Brain microvascular endothelial cell (primary cell): ENCODE data around the gene DDX27.
A peak's percentile ranks its signal among the peaks of the same experiment; 100 is the strongest.

Experiments
- DNase-seq: peaks from one replicate; pipeline ENCODE4 v3.0.0-alpha.2; 2020
- H3K27ac ChIP-seq: fragments of 250-450 bp; sonication (Bioruptor Pico); 2 replicates; pipeline ENCODE4 v1.5.1; 2020; ENCODE audit warnings: mild to moderate bottlenecking, moderate library complexity
- H3K27me3 ChIP-seq: fragments of 250-450 bp; sonication (Bioruptor Pico); replicated peaks from 2 replicates; pipeline ENCODE4 v1.5.1; 2020; ENCODE audit warnings: mild to moderate bottlenecking
- H3K36me3 ChIP-seq: fragments of 250-450 bp; sonication (Bioruptor Pico); replicated peaks from 2 replicates; pipeline ENCODE4 v1.5.1; 2020; ENCODE audit warnings: mild to moderate bottlenecking
- H3K4me3 ChIP-seq: 2 replicates; pipeline ENCODE4 v1.5.1; 2011; ENCODE audit warnings: low read depth, mild to moderate bottlenecking, control low read depth, low read length, moderate library complexity
- in situ Hi-C: cut with HindIII; loops from 2 replicates; pipeline ENCODE4 v1.10.0; 2017; ENCODE audit warnings: low sequenced_read_pairs, low pct_ligation_motif_present
- TF ChIP-seq, protein P1 (sequence below): IDR thresholded peaks from 2 replicates; pipeline ENCODE4 v1.5.1; 2011; ENCODE audit warnings: low read depth, mild to moderate bottlenecking, moderate library complexity, low read length, control low read depth, inconsistent platforms; ENCODE audit errors: missing control alignments

DDX27 gene

GRCh38 chr20:49284818-49285217 is 65.6 kb downstream of the DDX27 start:
- TF ChIP-seq, protein P1, sequence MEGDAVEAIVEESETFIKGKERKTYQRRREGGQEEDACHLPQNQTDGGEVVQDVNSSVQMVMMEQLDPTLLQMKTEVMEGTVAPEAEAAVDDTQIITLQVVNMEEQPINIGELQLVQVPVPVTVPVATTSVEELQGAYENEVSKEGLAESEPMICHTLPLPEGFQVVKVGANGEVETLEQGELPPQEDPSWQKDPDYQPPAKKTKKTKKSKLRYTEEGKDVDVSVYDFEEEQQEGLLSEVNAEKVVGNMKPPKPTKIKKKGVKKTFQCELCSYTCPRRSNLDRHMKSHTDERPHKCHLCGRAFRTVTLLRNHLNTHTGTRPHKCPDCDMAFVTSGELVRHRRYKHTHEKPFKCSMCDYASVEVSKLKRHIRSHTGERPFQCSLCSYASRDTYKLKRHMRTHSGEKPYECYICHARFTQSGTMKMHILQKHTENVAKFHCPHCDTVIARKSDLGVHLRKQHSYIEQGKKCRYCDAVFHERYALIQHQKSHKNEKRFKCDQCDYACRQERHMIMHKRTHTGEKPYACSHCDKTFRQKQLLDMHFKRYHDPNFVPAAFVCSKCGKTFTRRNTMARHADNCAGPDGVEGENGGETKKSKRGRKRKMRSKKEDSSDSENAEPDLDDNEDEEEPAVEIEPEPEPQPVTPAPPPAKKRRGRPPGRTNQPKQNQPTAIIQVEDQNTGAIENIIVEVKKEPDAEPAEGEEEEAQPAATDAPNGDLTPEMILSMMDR = no peak
- H3K27me3 ChIP-seq = no peaks in the 10 kb centered on the region
- H3K36me3 ChIP-seq = peaks cover 98% of the 10 kb centered on the region
- DNase-seq = no peak
- H3K4me3 ChIP-seq = peak overlapping the region; percentile 3
- no peak overlapping the region for H3K27ac ChIP-seq
- in situ Hi-C loops = no loop called here

GRCh38 chr20:49285233-49285668 is 66.0 kb downstream of the DDX27 start:
- Histone ChIP-seq H3K36me3 (peaks cover 98% of the 10 kb centered on the region), H3K27me3 (no peaks in the 10 kb centered on the region), H3K4me3 (peak overlapping the region; percentile 3), H3K27ac (no peak overlapping the region)
- DNase-seq = no peak
- in situ Hi-C loops = no loop called here
- TF ChIP-seq, protein P1 = no peak

GRCh38 chr20:49285813-49286494 is 66.7 kb downstream of the DDX27 start:
- Histone ChIP-seq H3K27me3 (no peaks in the 10 kb centered on the region), H3K36me3 (peaks cover 98% of the 10 kb centered on the region), H3K27ac (no peak overlapping the region), H3K4me3 (peak overlapping the region; percentile 7)
- DNase-seq = no peak
- TF ChIP-seq, protein P1 = no peak
- in situ Hi-C loops = no loop called here

- in situ Hi-C loops = no loop called here
- H3K27me3 ChIP-seq = no peaks in the 10 kb centered on the region
- DNase-seq = no peak
- TF ChIP-seq, protein P1 = no peak
- peaks cover 91% of the 10 kb centered on the region for H3K36me3 ChIP-seq
- peak overlapping the region; percentile 54 for H3K27ac ChIP-seq
- H3K4me3 ChIP-seq = no peak overlapping the region
These were observed 67.7 kb downstream of the DDX27 start for GRCh38 chr20:49286689-49287551.

- Histone ChIP-seq H3K36me3 (peaks cover 83% of the 10 kb centered on the region), H3K27ac (peak overlapping the region; percentile 54), H3K27me3 (no peaks in the 10 kb centered on the region), H3K4me3 (no peak overlapping the region)
- TF ChIP-seq, protein P1 = no peak
- in situ Hi-C loops = no loop called here
- DNase-seq = no peak
These were observed 68.5 kb downstream of the DDX27 start for GRCh38 chr20:49287555-49288249.
